SK-N-SH (cell line): ENCODE measurements around the gene MMS19.

Experiments
- CHD2 ChIP-seq: fragments of 150-350 bp; IDR thresholded peaks from 2 replicates; pipeline ENCODE4 v1.6.1; 2018; ENCODE audit warnings: low read length; ENCODE audit not compliant: partially characterized antibody
- CTCF ChIP-seq: fragments of 200-600 bp; sonication (generic); IDR thresholded peaks from 2 replicates; pipeline ENCODE4 v1.6.1; 2017; ENCODE audit warnings: antibody characterized with exemption, mild to moderate bottlenecking, moderate library complexity
- JUND ChIP-seq: IDR thresholded peaks from 2 replicates; pipeline ENCODE4 v1.4.0; 2012
- MAX ChIP-seq: IDR thresholded peaks from 2 replicates; pipeline ENCODE4 v1.4.0; 2012; ENCODE audit warnings: low read depth
- RCOR1 ChIP-seq: fragments of 150-350 bp; IDR thresholded peaks from 2 replicates; pipeline ENCODE4 v1.6.1; 2017; ENCODE audit warnings: antibody characterized with exemption, low read length
- TAF1 ChIP-seq: IDR thresholded peaks from 2 replicates; pipeline ENCODE4 v1.6.1; 2012; ENCODE audit warnings: low read depth, mild to moderate bottlenecking, low read length, moderate library complexity, borderline replicate concordance

GRCh38 chr10:97468162-97468561 lies 30.1 kb downstream of the MMS19 start:
- TF ChIP-seq JUND (no peak), TAF1 (no peak), CTCF (no peak), RCOR1 (no peak), CHD2 (no peak), MAX (no peak)
